ENCODE measurements around the gene RPL10.

GRCh38 chrX:154449618-154450017, 51.4 kb downstream of the RPL10 start:
- TF ChIP-seq EZH2 (IDR thresholded peaks at IDR 0.05; ENCODE audit: borderline replicate concordance, low read length) (no peak), CTCF (IDR thresholded peaks at IDR 0.05; ENCODE audit: low read length) (no peak)

Measured in OCI-LY1 (cell line).